AG09309 (cell line): Measurements from ENCODE around the gene ADAMTS17.

Source experiments
- DNase-seq: peaks from one replicate; pipeline ENCODE4 v3.0.0-alpha.2; 2010; ENCODE audit warnings: low read depth
- H3K4me3 ChIP-seq: 2 replicates; pipeline ENCODE4 v1.5.1; 2011; ENCODE audit warnings: mild to moderate bottlenecking, low read depth, low read length, moderate library complexity; ENCODE audit not compliant: control insufficient read depth
- TF ChIP-seq, protein P1 (sequence below): IDR thresholded peaks from 2 replicates; pipeline ENCODE4 v1.5.1; 2011; ENCODE audit warnings: mild to moderate bottlenecking, low read depth, low read length, inconsistent platforms; ENCODE audit not compliant: insufficient read depth, control insufficient read depth; ENCODE audit errors: missing control alignments

The ADAMTS17 gene

DNA sequence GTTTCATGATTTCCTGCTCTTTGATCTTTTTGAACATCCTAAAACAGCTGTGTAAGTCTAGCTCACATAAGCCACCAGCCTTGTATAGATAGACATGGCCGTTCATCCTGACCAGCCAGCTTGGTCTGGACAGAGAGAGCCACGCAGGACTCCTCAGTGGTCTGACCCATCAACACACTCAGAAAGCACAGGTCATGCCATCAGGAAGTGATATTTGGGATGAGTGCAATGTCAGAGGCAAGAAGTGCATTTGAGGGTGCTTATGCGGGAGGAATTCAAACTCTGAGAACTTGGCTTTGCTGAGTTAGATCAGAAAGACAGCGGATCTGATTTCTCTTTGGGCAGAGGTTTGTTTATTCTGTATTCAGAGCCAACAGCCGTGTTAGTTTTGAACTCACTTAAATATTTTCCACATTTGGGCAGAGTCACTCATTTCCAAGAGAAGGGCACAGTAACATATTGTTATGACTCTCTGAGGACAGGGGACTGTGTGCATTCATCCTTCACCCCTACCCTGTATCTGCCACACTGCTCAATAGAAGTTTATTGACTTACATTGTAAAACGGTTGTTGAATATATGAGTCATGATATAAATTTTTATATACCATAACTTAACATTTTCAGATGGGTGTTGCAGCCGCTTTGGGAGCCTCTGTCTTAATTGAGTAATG lies 383.2 kb downstream of the ADAMTS17 start:
- TF ChIP-seq, protein P1, sequence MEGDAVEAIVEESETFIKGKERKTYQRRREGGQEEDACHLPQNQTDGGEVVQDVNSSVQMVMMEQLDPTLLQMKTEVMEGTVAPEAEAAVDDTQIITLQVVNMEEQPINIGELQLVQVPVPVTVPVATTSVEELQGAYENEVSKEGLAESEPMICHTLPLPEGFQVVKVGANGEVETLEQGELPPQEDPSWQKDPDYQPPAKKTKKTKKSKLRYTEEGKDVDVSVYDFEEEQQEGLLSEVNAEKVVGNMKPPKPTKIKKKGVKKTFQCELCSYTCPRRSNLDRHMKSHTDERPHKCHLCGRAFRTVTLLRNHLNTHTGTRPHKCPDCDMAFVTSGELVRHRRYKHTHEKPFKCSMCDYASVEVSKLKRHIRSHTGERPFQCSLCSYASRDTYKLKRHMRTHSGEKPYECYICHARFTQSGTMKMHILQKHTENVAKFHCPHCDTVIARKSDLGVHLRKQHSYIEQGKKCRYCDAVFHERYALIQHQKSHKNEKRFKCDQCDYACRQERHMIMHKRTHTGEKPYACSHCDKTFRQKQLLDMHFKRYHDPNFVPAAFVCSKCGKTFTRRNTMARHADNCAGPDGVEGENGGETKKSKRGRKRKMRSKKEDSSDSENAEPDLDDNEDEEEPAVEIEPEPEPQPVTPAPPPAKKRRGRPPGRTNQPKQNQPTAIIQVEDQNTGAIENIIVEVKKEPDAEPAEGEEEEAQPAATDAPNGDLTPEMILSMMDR = no peak

DNA sequence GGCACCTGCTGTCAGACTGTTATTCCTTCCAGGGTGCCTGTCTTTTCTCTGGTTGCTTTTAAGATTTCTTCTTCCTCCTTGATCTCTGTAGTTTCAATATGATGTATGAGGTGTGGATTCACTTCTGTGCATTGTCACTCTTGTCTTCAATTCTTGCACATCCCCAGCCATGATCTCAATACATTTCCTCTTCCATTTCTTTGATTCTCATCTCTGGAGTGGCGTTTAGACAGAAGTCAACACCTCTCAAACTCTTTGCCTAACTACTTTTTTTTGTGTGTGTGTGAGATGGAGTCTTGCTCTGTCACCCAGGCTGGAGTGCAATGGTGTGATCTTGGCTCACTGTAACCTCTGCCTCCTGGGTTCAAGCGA lies 384.1 kb downstream of the ADAMTS17 start:
- DNase-seq = no peak
- H3K4me3 ChIP-seq = no peak overlapping the region
- TF ChIP-seq, protein P1 = no peak

More for the DNA sequence above, 383.2 kb downstream of the ADAMTS17 start:
- no peak for DNase-seq
- H3K4me3 ChIP-seq = no peak overlapping the region

- H3K4me3 ChIP-seq = no peak overlapping the region
- TF ChIP-seq, protein P1 = no peak
- no peak for DNase-seq
These were observed 384.7 kb downstream of the ADAMTS17 start for GRCh38 chr15:99956820-99957641.

- H3K4me3 ChIP-seq = no peak overlapping the region
- DNase-seq = no peak
- TF ChIP-seq, protein P1 = no peak
These were observed 385.6 kb downstream of the ADAMTS17 start for GRCh38 chr15:99956022-99956775.

- no peak overlapping the region for H3K4me3 ChIP-seq
- TF ChIP-seq, protein P1 = no peak
- no peak for DNase-seq
These were observed 386.2 kb downstream of the ADAMTS17 start for GRCh38 chr15:99955532-99955931.

GRCh38 chr15:99955181-99955525 lies 386.6 kb downstream of the ADAMTS17 start:
- H3K4me3 ChIP-seq = no peak overlapping the region
- no peak for DNase-seq
- TF ChIP-seq, protein P1 = no peak
